Thoracic aorta (tissue), 2 donors: Measurements from ENCODE around the gene TLE4. TPM values are rescaled to one million over a fixed set of nuclear protein-coding genes. Genes with fewer than 3 reads are reported as not detected.

Source experiments
- ATAC-seq: fragments of 150-250 bp; one replicate; pipeline ENCODE4 v1.8.0; 2017; ENCODE audit warnings: low read depth; ENCODE audit not compliant: insufficient number of reproducible peaks, low FRiP score
- DNase-seq: peaks from one replicate; pipeline ENCODE4 v3.0.0-alpha.2; 2020; ENCODE audit warnings: low spot score
- H3K27ac ChIP-seq, 2 donors: fragments of 200-600 bp; sonication (generic); 1 replicate in 1 of 2; 2 replicates in 1 of 2; pipeline ENCODE4 v1.5.1; 2016; ENCODE audit warnings: mild to moderate bottlenecking in 2 of 2, moderate library complexity in 2 of 2
- H3K27me3 ChIP-seq: fragments of 200-600 bp; sonication (generic); replicated peaks from 2 replicates; pipeline ENCODE4 v1.6.0; 2016; ENCODE audit warnings: mild to moderate bottlenecking; ENCODE audit not compliant: insufficient read depth
- H3K36me3 ChIP-seq: fragments of 200-600 bp; sonication (generic); one replicate; pipeline ENCODE4 v1.5.1; 2016
- H3K4me1 ChIP-seq, 2 donors: fragments of 200-600 bp; sonication (generic); 1 replicate in 1 of 2; 2 replicates in 1 of 2; pipeline versions ENCODE4 v1.5.1 to v1.6.0; 2016; ENCODE audit warnings: low read depth in 2 of 2, mild to moderate bottlenecking in 1 of 2; ENCODE audit not compliant: control insufficient read depth in 1 of 2
- H3K4me3 ChIP-seq: fragments of 200-600 bp; sonication (generic); 2 replicates; pipeline ENCODE4 v1.5.1; 2016; ENCODE audit warnings: mild to moderate bottlenecking
- H3K9me3 ChIP-seq: fragments of 200-600 bp; sonication (generic); 2 replicates; pipeline ENCODE4 v1.5.1; 2016
- CTCF ChIP-seq: fragments of 200-600 bp; sonication (generic); IDR thresholded peaks from one replicate; pipeline ENCODE4 v1.5.1; 2019; ENCODE audit warnings: antibody characterized with exemption
- total RNA-seq, 2 donors: library from RNA; depleted of rRNA; stranded (reverse); fragments of >200 nt; gene quantifications; one replicate each; pipeline versions ENCODE4 v1.1.0 to v1.2.3, GENCODE V29; 2016

TLE4 gene
- total RNA-seq, 2 donors from 2014 or later: 19.7 to 44.1 TPM

- no peak for DNase-seq
- no peak overlapping the region for H3K27ac ChIP-seq
- no peak for ATAC-seq
- H3K4me1 ChIP-seq: peaks cover 9 to 10% of the 10 kb centered on the region in 2 donors
- TF ChIP-seq CTCF: no peak
- no peaks in the 10 kb centered on the region for H3K36me3 ChIP-seq
- no peaks in the 10 kb centered on the region for H3K9me3 ChIP-seq
- H3K27me3 ChIP-seq: no peaks in the 10 kb centered on the region
- no peak overlapping the region for H3K4me3 ChIP-seq
These were observed 129.9 kb downstream of the TLE4 start for GRCh38 chr9:79701651-79702050.

- H3K27me3 ChIP-seq: no peaks in the 10 kb centered on the region
- no peak overlapping the region for H3K27ac ChIP-seq
- peaks cover 7% of the 10 kb centered on the region for H3K36me3 ChIP-seq
- no peak for TF ChIP-seq CTCF
- H3K4me3 ChIP-seq: no peak overlapping the region
- DNase-seq (no peak), ATAC-seq (no peak)
- H3K4me1 ChIP-seq: peaks cover under 1 to 3% of the 10 kb centered on the region in 2 donors
- H3K9me3 ChIP-seq: no peaks in the 10 kb centered on the region
These were observed 133.9 kb downstream of the TLE4 start for GRCh38 chr9:79705704-79706103.

GRCh38 chr9:79706512-79706911 is 134.7 kb downstream of the TLE4 start:
- H3K9me3 ChIP-seq: no peaks in the 10 kb centered on the region
- no peak for DNase-seq
- no peak overlapping the region for H3K4me3 ChIP-seq
- no peak for ATAC-seq
- H3K27ac ChIP-seq: no peak overlapping the region
- no peaks in the 10 kb centered on the region for H3K27me3 ChIP-seq
- H3K36me3 ChIP-seq: peaks cover 7% of the 10 kb centered on the region
- no peak for TF ChIP-seq CTCF
- no peaks in the 10 kb centered on the region for H3K4me1 ChIP-seq

- DNase-seq: no peak
- ATAC-seq: no peak
- H3K4me1 ChIP-seq: no peaks in the 10 kb centered on the region
- TF ChIP-seq CTCF: no peak
- no peaks in the 10 kb centered on the region for H3K9me3 ChIP-seq
- H3K4me3 ChIP-seq: no peak overlapping the region
- peaks cover 7% of the 10 kb centered on the region for H3K36me3 ChIP-seq
- no peaks in the 10 kb centered on the region for H3K27me3 ChIP-seq
- H3K27ac ChIP-seq: no peak overlapping the region
These were observed 135.8 kb downstream of the TLE4 start for GRCh38 chr9:79707589-79707988.

- ATAC-seq (no peak), DNase-seq (no peak)
- Histone ChIP-seq H3K4me1 (no peaks in the 10 kb centered on the region), H3K27ac (no peak overlapping the region), H3K4me3 (no peak overlapping the region), H3K27me3 (no peaks in the 10 kb centered on the region), H3K36me3 (peaks cover 7% of the 10 kb centered on the region), H3K9me3 (no peaks in the 10 kb centered on the region)
- no peak for TF ChIP-seq CTCF
These were observed 136.8 kb downstream of the TLE4 start for GRCh38 chr9:79708541-79708940.
